Gastrocnemius medialis (tissue), 4 donors: ENCODE measurements around the gene ZNF813.

Experiments used
- CTCF ChIP-seq, 5 experiments: fragments of 450-650 bp in 3 of 5; fragments of 200-600 bp in 2 of 5; sonication (generic) in 2 of 5; IDR thresholded peaks in 4 of 5; conservative IDR thresholded peaks in 1 of 5; 1 replicate in 4 of 5; 2 replicates in 1 of 5; pipeline ENCODE4 v1.5.1; 2016 to 2019; ENCODE audit warnings: antibody characterized with exemption in 5 of 5, mild to moderate bottlenecking in 3 of 5, moderate library complexity in 3 of 5
- POLR2A ChIP-seq, 2 donors: fragments of 450-650 bp; IDR thresholded peaks; one replicate each; pipeline ENCODE4 v1.6.1; 2017; ENCODE audit warnings: antibody characterized with exemption in 2 of 2, mild to moderate bottlenecking in 2 of 2, moderate library complexity in 2 of 2

- TF ChIP-seq POLR2A (IDR thresholded peaks at IDR 0.05) = no peak
- no peak for TF ChIP-seq CTCF (IDR thresholded peaks at IDR 0.05 in 4 of 5, conservative IDR thresholded peaks at IDR 0.05 in 1 of 5)
Observed at GRCh38 chr19:53520163-53520546, 52.6 kb downstream of the ZNF813 start.
